Fibroblast of villous mesenchyme (primary cell): Measurements from ENCODE around the gene RTN4R. TPM values are rescaled to one million over a fixed set of nuclear protein-coding genes. Genes with fewer than 3 reads are reported as not detected.
A peak's percentile ranks its signal among the peaks of the same experiment; 100 is the strongest.

Experiments
- DNase-seq: peaks from one replicate; pipeline ENCODE4 v3.0.0-alpha.2; 2010; ENCODE audit warnings: low read depth
- H3K4me3 ChIP-seq: 2 replicates; pipeline ENCODE4 v1.5.1; 2011; ENCODE audit warnings: low read depth, mild to moderate bottlenecking, low read length
- total RNA-seq: library from RNA; depleted of rRNA; stranded (reverse); fragments of >200 nt; gene quantifications from 2 replicates; pipeline ENCODE4 v1.2.3, GENCODE V29; 2012
- TF ChIP-seq, protein P1 (sequence below): IDR thresholded peaks from 2 replicates; pipeline ENCODE4 v1.5.1; 2012; ENCODE audit warnings: low read depth, mild to moderate bottlenecking, low read length; ENCODE audit not compliant: insufficient read depth

The RTN4R gene
- total RNA-seq, 1 donor = 1.3 TPM

- H3K4me3 ChIP-seq = no peak overlapping the region
- DNase-seq = no peak
- TF ChIP-seq, protein P1, sequence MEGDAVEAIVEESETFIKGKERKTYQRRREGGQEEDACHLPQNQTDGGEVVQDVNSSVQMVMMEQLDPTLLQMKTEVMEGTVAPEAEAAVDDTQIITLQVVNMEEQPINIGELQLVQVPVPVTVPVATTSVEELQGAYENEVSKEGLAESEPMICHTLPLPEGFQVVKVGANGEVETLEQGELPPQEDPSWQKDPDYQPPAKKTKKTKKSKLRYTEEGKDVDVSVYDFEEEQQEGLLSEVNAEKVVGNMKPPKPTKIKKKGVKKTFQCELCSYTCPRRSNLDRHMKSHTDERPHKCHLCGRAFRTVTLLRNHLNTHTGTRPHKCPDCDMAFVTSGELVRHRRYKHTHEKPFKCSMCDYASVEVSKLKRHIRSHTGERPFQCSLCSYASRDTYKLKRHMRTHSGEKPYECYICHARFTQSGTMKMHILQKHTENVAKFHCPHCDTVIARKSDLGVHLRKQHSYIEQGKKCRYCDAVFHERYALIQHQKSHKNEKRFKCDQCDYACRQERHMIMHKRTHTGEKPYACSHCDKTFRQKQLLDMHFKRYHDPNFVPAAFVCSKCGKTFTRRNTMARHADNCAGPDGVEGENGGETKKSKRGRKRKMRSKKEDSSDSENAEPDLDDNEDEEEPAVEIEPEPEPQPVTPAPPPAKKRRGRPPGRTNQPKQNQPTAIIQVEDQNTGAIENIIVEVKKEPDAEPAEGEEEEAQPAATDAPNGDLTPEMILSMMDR = no peak
These were observed 23.2 kb downstream of the RTN4R start for GRCh38 chr22:20244691-20245576.

DNA sequence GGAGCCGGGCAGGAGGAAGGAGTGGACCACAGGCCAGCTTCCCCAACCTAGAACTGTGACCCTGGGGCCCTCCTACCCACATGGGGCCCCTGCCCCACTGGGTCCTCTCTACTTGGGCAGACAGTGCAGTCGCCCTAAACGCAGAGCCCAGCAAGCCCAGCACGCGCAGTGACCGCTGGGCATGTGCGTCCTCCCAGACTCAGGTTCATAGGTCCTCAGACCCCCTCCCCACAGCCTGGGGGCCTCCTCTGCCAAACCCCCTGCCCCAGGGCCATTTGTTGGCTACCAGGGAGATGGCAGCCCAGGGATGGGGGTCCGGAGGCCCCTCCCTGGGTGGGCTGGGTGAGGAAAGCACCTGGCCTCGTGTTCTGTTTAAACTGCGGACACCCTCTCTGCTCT, 23.9 kb downstream of the RTN4R start:
- DNase-seq = no peak
- H3K4me3 ChIP-seq = no peak overlapping the region
- TF ChIP-seq, protein P1 = no peak

DNA sequence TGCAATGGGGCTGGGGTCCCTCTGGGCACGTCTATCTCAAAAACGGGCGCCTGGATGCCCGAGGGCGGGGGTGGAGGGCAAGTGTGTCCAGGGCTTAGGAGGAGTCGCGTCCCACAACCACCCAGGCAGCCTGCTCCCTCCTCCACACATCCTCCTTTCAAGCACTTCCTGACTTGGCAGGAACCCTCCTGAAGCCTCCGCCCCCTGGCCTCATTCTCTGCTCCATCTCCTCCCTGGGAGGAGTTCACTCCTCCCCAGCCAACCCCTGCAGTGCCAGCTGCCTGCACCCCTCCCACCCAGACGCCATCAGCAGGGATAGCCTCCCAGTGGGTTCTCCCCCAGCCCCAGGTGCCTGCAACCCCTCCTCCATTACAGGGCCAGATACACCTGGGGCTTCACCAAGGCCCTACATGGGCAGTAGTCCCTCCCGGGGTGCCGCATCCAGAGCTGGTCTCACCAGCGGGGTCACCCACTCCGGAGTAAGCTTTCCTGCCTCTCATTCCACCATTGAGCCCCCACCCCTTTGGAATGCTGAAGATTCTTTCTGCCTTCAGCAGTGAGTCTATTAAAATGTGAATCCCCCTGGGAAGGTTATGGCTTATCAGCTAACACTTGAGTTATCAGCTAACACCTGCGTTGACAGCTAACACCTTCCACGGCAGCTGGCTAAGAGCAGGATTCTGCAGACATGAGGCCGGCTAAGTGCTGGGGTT, 24.4 kb downstream of the RTN4R start:
- DNase-seq = peak; percentile 70
- TF ChIP-seq, protein P1 = no peak
- no peak overlapping the region for H3K4me3 ChIP-seq

GRCh38 chr22:20243176-20243536, 25.0 kb downstream of the RTN4R start:
- no peak for DNase-seq
- TF ChIP-seq, protein P1 = no peak
- H3K4me3 ChIP-seq = no peak overlapping the region

GRCh38 chr22:20242393-20243175, 25.5 kb downstream of the RTN4R start:
- no peak for DNase-seq
- TF ChIP-seq, protein P1 = no peak
- no peak overlapping the region for H3K4me3 ChIP-seq

- TF ChIP-seq, protein P1 = no peak
- DNase-seq = no peak
- H3K4me3 ChIP-seq = no peak overlapping the region
These were observed 26.3 kb downstream of the RTN4R start for GRCh38 chr22:20241579-20242392.
